ENCODE data around the gene CYP27C1.
"Not testable (repeated sequence)": the region's sequence is repeated elsewhere in the genome, so short reads cannot be mapped to it uniquely, and the experiment has no call there.

The CYP27C1 gene

DNA sequence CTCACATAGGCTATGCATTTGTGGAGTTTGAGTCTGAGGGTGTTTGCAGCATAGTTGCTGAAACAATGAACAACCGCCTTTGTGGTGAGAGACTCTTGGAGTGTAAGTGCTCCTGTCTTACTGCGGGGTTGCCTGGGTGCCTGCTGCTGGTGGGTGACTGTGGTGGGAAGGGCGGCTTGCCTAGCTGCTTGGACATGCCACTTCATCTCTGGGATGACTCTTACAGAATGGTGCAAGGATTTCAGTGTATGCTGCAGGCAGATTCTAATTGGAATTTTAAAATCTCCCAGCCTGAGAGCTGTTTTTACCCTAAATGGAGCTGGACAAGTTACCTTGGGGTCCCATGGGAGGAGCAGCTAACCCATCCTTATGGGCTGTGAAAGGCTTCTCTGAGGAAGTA lies 50.1 kb downstream of the CYP27C1 start:
- DNase-seq (ENCODE audit: low read depth), result no peak

GRCh38 chr2:127169066-127169660 lies 50.9 kb downstream of the CYP27C1 start:
- DNase-seq (ENCODE audit: low read depth), result no peak

- DNase-seq (ENCODE audit: low read depth), result no peak
Observed at GRCh38 chr2:127166231-127166860, 53.8 kb downstream of the CYP27C1 start.

- DNase-seq (ENCODE audit: low read depth), result no peak
Observed at GRCh38 chr2:127165539-127165935, 54.6 kb downstream of the CYP27C1 start.

DNA sequence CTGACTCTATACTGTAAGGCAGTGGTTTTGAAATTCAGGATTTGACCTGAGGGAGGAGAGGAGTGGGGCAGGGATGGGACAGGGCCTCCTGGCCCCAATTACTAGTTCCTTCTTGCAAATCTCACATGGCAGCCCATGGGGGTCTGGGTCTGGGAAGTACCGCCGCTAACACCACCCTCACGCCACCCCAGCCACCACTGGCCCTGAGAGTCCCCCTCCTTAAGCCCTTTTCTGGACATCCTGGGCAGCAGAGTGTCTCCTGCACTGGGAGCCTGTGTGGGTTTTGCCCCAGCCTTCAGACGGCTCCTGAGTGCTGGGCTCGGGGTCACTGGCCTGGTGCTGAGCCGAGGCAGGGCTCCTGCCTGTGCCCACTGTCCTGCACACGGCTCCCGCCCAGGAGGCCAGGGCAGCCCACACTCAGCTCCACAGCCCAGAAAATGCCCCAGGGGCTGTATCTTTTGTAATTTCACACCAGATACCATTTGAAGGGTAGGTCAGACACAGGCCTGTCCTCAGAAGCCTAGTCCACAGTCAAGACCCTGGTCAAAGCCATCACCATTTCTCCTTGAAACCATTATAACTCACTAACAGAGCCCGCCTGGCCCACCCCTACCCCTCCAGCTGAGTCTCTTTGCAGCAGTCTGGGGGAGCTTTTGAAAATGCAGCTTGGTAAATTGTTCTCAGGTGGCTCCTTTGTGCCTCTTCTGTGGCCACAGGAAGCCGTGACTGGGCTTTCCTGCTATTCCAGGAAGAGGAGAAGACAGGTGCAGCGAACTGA lies 55.1 kb downstream of the CYP27C1 start:
- no peak for DNase-seq (ENCODE audit: low read depth)

- DNase-seq (ENCODE audit: low read depth), result no peak
Observed at GRCh38 chr2:127163921-127164320, 56.2 kb downstream of the CYP27C1 start.

- not testable (repeated sequence) for DNase-seq (ENCODE audit: low read depth)
Observed at GRCh38 chr2:127163090-127163406, 57.1 kb downstream of the CYP27C1 start.

GRCh38 chr2:127162261-127163089 lies 57.6 kb downstream of the CYP27C1 start:
- no peak for DNase-seq (ENCODE audit: low read depth)

DNA sequence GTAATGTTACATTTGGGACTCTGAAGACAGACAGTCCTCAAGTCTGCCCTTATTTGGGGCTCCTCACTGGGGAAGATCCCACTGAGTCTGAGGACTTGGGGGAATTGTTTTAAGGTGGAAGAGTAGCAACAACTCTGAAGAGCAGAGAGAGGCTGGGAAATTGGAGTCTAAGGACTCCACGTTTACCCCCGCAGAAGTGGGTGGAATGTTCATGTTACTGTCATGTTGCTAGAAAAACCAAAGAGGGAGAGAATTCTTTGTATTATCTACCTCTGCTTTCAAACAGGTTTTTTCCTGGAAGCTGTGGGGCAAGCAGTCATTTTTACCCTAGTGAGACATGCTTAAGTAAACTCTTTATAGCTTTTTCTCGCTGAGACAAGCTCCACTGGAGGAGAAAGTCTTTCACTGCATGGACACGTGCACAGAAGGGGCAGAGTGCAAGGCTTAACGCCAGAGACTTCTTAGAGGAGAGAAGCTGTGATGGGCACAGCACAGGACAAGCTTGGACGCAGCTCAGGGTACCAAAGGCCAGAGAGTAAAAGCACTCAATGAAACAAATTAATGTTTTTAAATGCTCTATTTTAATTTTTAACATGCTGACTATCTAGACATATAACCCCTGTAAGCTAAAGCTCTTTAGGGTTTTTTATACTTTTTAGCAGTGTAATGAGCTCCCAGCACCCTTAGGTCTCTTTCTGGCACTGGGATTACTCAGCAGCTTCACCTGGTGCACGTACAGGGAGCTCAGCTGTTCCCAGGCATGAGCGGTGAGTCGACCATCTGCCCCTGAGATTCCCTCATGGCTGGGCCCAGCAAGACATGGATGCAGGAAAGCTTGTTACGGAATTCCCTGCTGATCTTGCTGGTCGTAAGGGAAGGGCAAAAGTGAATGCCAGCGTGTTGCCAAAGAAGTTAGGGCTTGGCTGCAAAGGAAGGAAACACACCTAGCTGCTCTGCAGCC lies 58.6 kb downstream of the CYP27C1 start:
- no peak for DNase-seq (ENCODE audit: low read depth)

GRCh38 chr2:127160676-127161075 lies 59.4 kb downstream of the CYP27C1 start:
- no peak for DNase-seq (ENCODE audit: low read depth)

DNA sequence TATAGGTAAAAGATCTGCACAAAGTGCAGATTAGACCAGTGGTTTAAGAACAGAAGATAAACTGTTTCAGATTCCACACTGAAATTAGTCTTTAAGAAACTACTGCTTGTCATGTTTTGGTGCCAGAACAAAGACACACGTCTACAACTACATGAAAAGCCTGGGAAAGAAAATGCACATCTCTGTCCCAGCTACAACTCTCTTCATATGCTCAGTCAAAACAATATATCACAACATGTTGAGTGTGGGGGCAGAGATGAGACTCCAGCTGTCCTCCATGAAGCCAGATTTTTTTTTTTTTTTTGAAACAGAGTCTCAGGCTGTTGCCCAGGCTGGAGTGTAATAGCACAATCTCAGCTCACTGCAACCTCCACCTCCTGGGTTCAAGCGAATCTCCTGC lies 60.6 kb downstream of the CYP27C1 start:
- no peak for DNase-seq (ENCODE audit: low read depth)

GRCh38 chr2:127158614-127159290 lies 61.3 kb downstream of the CYP27C1 start:
- DNase-seq (ENCODE audit: low read depth), result no peak

- DNase-seq (ENCODE audit: low read depth), result no peak
Observed at GRCh38 chr2:127157651-127158485, 62.2 kb downstream of the CYP27C1 start.

GRCh38 chr2:127157114-127157513 lies 63.0 kb downstream of the CYP27C1 start:
- DNase-seq (ENCODE audit: low read depth), result no peak

DNA sequence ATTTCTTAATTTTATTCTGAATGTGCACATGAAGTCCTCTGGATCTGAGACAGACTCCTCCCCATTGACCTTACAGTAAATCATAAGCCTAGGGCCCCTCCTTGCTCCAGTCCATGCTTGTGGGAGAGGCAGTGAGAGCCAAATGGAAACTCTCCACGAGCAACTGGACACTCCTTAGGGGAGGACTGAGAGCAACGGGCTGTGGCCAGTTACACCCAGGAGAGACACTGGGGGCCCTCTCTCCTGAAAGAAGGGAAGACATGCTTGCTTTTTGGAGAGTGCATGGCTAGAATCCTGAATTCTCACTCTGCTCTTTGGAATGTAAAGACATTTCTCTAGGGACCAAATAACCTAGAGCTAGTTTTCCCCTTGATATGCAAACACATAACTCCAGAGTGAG lies 64.2 kb downstream of the CYP27C1 start:
- DNase-seq (ENCODE audit: low read depth), result no peak

GRCh38 chr2:127155028-127155581 lies 65.0 kb downstream of the CYP27C1 start:
- no peak for DNase-seq (ENCODE audit: low read depth)

GRCh38 chr2:127154396-127154795 lies 65.7 kb downstream of the CYP27C1 start:
- DNase-seq (ENCODE audit: low read depth), result no peak

DNA sequence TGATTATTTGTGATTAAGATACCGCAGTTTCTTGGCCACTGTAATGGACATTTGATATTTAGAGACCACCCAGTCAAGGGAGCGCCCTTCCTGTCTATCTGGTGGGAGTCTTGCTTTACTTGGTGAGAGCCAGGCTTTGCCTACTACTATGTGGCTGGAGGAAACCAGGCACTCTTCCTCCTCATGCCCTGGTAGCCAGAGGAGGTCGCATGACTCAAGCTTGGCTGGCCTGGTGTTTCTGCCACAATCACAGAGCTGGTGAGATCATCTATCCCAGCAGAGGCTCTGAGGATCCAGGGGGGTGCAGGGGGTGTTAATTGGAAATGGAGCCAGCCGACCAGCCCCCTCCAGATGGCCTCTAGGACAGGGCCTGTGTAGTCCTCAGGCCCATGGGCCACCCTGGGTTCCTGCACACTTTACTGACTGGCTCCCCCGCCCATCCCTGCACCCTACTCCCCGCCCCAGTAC lies 66.4 kb downstream of the CYP27C1 start:
- DNase-seq (ENCODE audit: low read depth), result no peak

- DNase-seq (ENCODE audit: low read depth), result no peak
Observed at GRCh38 chr2:127150996-127151395, 69.1 kb downstream of the CYP27C1 start.

Data from stimulated activated CD8-positive, alpha-beta memory T cell treated with anti-CD3 and anti-CD28 coated beads, Interleukin-15, amount 100 ng/mL, for 24 hours (primary cell).